ENCODE measurements around the gene ADGB. TPM values are rescaled to one million over a fixed set of nuclear protein-coding genes. Genes with fewer than 3 reads are reported as not detected.

The ADGB gene
- total RNA-seq, 1 donor from 2014 or later: 6.2 TPM

GRCh38 chr6:146753306-146753705, 154.5 kb downstream of the ADGB start:
- Histone ChIP-seq H3K27ac (no peak overlapping the region), H3K36me3 (no peaks in the 10 kb centered on the region), H3K4me3 (no peak overlapping the region), H3K27me3 (ENCODE audit: low read depth) (no peaks in the 10 kb centered on the region), H3K9me3 (no peaks in the 10 kb centered on the region), H3K4me1 (no peaks in the 10 kb centered on the region)
- TF ChIP-seq CTCF (IDR thresholded peaks at IDR 0.05): no peak
- intact Hi-C loops (cut with DNase I): no loop called here
- ATAC-seq (no peak), DNase-seq (no peak)

DNA sequence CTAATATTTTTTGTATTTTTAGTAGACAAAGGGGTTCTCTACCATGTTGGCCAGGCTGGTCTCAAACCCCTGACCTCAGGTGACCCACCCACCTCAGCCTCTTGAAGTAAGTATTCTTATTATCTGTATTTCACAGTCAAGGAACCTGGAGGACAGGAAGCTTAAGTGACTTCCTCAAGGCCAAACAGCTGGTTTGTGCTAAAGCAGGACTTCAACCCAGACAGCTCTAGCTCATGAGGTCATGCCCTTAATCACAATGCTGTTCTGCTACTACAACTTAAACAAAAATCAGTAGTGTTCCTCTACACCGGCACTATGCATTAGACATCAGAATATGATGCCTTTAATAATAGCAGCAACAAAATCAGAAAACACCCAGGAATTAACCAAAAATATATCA, 168.9 kb downstream of the ADGB start:
- TF ChIP-seq CTCF (IDR thresholded peaks at IDR 0.05): no peak
- DNase-seq (no peak), ATAC-seq (no peak)
- intact Hi-C loops (cut with DNase I): no loop called here
- H3K4me1 ChIP-seq: no peaks in the 10 kb centered on the region
- H3K27me3 ChIP-seq (ENCODE audit: low read depth): no peaks in the 10 kb centered on the region
- H3K27ac ChIP-seq: no peak overlapping the region
- no peak overlapping the region for H3K4me3 ChIP-seq
- no peaks in the 10 kb centered on the region for H3K9me3 ChIP-seq
- H3K36me3 ChIP-seq: no peaks in the 10 kb centered on the region

GRCh38 chr6:146768722-146769121, 169.9 kb downstream of the ADGB start:
- Histone ChIP-seq H3K27ac (no peak overlapping the region), H3K4me3 (no peak overlapping the region), H3K4me1 (no peaks in the 10 kb centered on the region), H3K36me3 (no peaks in the 10 kb centered on the region), H3K9me3 (no peaks in the 10 kb centered on the region), H3K27me3 (ENCODE audit: low read depth) (no peaks in the 10 kb centered on the region)
- ATAC-seq: no peak
- DNase-seq: no peak
- no peak for TF ChIP-seq CTCF (IDR thresholded peaks at IDR 0.05)
- intact Hi-C loops (cut with DNase I): no loop called here

DNA sequence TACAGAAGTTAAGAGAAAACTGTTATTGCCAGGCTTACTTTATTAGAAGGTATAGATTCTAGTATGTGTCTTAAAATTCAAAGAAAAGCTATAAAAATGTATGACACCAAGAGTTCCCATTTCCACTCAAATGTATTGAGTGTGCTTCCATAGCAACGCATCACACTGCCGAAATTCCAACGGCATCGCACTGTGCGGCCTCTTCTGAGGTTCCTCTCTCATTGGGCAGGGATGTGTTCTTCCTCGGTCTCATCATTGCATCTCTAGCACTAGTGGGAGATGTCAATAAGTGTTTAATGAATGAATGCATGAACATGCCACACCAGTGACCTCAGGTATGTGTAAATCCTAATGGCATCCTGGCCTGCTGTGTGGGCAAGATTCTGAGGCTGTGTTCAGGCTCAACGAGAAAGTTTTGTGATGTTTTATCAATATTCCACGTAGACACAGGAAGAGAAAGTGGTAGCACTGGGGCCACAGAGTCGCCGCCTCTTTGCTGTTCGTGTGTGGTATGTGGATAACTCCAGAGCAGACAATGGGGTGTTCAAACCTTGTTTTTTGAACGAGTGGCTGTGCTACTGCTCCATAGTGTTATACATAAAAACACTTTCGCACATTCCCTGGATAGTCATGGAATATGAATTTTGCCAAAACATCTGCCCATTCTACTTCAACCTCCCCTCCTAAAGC, 171.6 kb downstream of the ADGB start:
- Histone ChIP-seq H3K36me3 (no peaks in the 10 kb centered on the region), H3K4me3 (peak overlapping the region; percentile 7), H3K27ac (peak overlapping the region; percentile 32), H3K27me3 (ENCODE audit: low read depth) (no peaks in the 10 kb centered on the region), H3K4me1 (no peaks in the 10 kb centered on the region), H3K9me3 (no peaks in the 10 kb centered on the region)
- intact Hi-C loops (cut with DNase I): no loop called here
- no peak for TF ChIP-seq CTCF (IDR thresholded peaks at IDR 0.05)
- ATAC-seq: peak; percentile 21 to 29
- no peak for DNase-seq

DNA sequence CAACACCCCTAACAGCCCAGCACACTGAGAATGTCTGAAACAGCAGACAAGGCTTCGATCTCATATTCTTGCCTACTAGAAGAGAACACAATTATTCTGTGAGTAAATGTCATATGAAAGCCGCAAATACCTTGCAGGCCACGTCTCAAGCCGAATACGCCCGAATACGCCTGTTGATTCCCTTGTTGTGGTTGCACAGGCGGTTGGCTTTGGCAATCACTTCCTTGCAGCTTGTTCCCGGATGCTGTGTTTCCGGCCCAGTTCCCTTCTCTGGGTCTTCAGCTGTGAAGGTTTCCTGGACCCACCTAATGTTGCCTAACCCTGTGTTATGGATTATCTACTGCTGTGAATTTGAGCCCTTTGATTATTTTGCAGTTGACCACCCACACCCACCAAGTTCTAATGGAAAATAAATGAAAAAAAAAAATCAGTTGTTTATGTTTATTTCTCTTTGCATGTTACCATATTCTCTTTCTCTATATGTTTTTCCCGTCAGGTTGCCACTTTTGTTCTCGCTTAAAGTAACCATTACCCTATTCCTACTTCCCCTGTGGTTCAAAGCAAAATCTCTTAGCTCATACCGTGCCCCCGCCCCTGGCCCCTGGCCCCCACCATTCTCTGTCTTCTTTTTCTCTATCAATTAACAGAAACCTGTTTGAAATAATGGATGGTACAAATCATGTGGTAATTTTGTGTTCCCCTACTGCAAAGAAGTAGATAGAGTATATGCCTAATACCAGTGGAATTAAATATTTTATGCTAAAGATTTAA, 172.4 kb downstream of the ADGB start:
- Histone ChIP-seq H3K27me3 (ENCODE audit: low read depth) (no peaks in the 10 kb centered on the region), H3K27ac (peak overlapping the region; percentile 32), H3K4me3 (peak overlapping the region; percentile 7), H3K9me3 (no peaks in the 10 kb centered on the region), H3K36me3 (no peaks in the 10 kb centered on the region), H3K4me1 (no peaks in the 10 kb centered on the region)
- intact Hi-C loops (cut with DNase I): no loop called here
- DNase-seq (peak; percentile 66), ATAC-seq (peak; percentile 47 to 68)
- no peak for TF ChIP-seq CTCF (IDR thresholded peaks at IDR 0.05)

Measured in lower lobe of right lung (tissue), 2 donors.